ENCODE measurements around the gene VWA5B1. TPM values are rescaled to one million over a fixed set of nuclear protein-coding genes. Genes with fewer than 3 reads are reported as not detected.

The VWA5B1 gene
- total and polyA plus RNA-seq, 2 donors (not counting 3 experiments of a cell fraction or from before 2014, with no cell fraction given): not detected

GRCh38 chr1:20367116-20367585 lies 76.5 kb downstream of the VWA5B1 start:
- Histone ChIP-seq H3K4me2 (ENCODE audit: insufficient read depth, low read length) (no peak overlapping the region), H3K36me3 (ENCODE audit: control insufficient read depth in 2 of 2, extremely low read depth in 1 of 2, insufficient read depth in 2 of 2, low read length in 2 of 2) (no peaks in the 10 kb centered on the region), H4K20me1 (replicated peaks; ENCODE audit: control insufficient read depth, extremely low read depth, insufficient read depth, low read length) (peaks cover 3% of the 10 kb centered on the region), H2AFZ (ENCODE audit: low read depth, low read length) (no peak overlapping the region), H3K4me3 (replicated peaks in 1 of 3; ENCODE audit: insufficient read depth in 1 of 3, low read depth in 1 of 3, low read length in 3 of 3) (no peak overlapping the region), H3K79me2 (ENCODE audit: control insufficient read depth, insufficient read depth, low read length) (no peaks in the 10 kb centered on the region), H3K27ac (ENCODE audit: insufficient read depth, low read depth, low read length) (no peak overlapping the region), H3K9me3 (replicated peaks; ENCODE audit: control insufficient read depth, insufficient read depth, low read length) (no peaks in the 10 kb centered on the region), H3K9me1 (replicated peaks; ENCODE audit: control insufficient read depth, extremely low read depth, insufficient read depth, low read length) (no peaks in the 10 kb centered on the region), H3K27me3 (ENCODE audit: control insufficient read depth in 2 of 2, insufficient read depth in 2 of 2, low read length in 2 of 2) (peaks cover 30 to 34% of the 10 kb centered on the region in 2 experiments), H3K9ac (replicated peaks; ENCODE audit: extremely low read depth, insufficient read depth, low read length) (no peak overlapping the region), H3K4me1 (ENCODE audit: control insufficient read depth, extremely low read depth, insufficient read depth, low read length) (no peaks in the 10 kb centered on the region)
- ChIA-PET CTCF (interaction anchor here (0.7 kb wide), 1 partner anchor 67 kb away, joined by 3 read pairs; no protein-coding TSS in a partner anchor), POLR2A (no interaction called here)
- dilution Hi-C loops (cut with MboI; ENCODE audit: extremely low pct_ligation_motif_present, low sequenced_read_pairs): no loop called here
- DNase-seq (ENCODE audit: low read depth, low spot score) (peak; percentile 18), FAIRE-seq (peak; percentile 15)
- intact Hi-C loops (cut with micrococcal nuclease): no loop called here
- TF ChIP-seq CTCF (IDR thresholded peaks at IDR 0.05; ENCODE audit: extremely low read depth in 1 of 2, insufficient read depth in 1 of 2, low read depth in 1 of 2, low read length in 2 of 2) (peak; percentile 48 to 64), POLR2AphosphoS5 (IDR thresholded peaks at IDR 0.05; ENCODE audit: insufficient read depth, low read depth, low read length) (no peak)
- BruUV-seq (replicated peaks): no TSS peak

GRCh38 chr1:20367626-20368025 lies 77.0 kb downstream of the VWA5B1 start:
- no peaks in the 10 kb centered on the region for H3K9me1 ChIP-seq (replicated peaks; ENCODE audit: control insufficient read depth, extremely low read depth, insufficient read depth, low read length)
- no peaks in the 10 kb centered on the region for H3K9me3 ChIP-seq (replicated peaks; ENCODE audit: control insufficient read depth, insufficient read depth, low read length)
- BruUV-seq (replicated peaks): no TSS peak
- no peak overlapping the region for H3K4me2 ChIP-seq (ENCODE audit: insufficient read depth, low read length)
- FAIRE-seq (no peak), DNase-seq (ENCODE audit: low read depth, low spot score) (no peak)
- dilution Hi-C loops (cut with MboI; ENCODE audit: extremely low pct_ligation_motif_present, low sequenced_read_pairs) (no loop called here), intact Hi-C loops (cut with micrococcal nuclease) (no loop called here)
- H2AFZ ChIP-seq (ENCODE audit: low read depth, low read length): no peak overlapping the region
- H3K9ac ChIP-seq (replicated peaks; ENCODE audit: extremely low read depth, insufficient read depth, low read length): no peak overlapping the region
- no peaks in the 10 kb centered on the region for H3K79me2 ChIP-seq (ENCODE audit: control insufficient read depth, insufficient read depth, low read length)
- no peak for TF ChIP-seq POLR2AphosphoS5 (IDR thresholded peaks at IDR 0.05; ENCODE audit: insufficient read depth, low read depth, low read length)
- TF ChIP-seq POLR2A (IDR thresholded peaks at IDR 0.05; ENCODE audit: low read depth, low read length): no peak
- no peak for TF ChIP-seq CTCF (IDR thresholded peaks at IDR 0.05; ENCODE audit: extremely low read depth in 1 of 2, insufficient read depth in 1 of 2, low read depth in 1 of 2, low read length in 2 of 2)
- TF ChIP-seq JUN (IDR thresholded peaks at IDR 0.05; ENCODE audit: borderline replicate concordance, insufficient read depth, insufficient read length, low read depth): no peak
- no peak for TF ChIP-seq GATA2 (IDR thresholded peaks at IDR 0.05; ENCODE audit: insufficient read depth, insufficient read length, low read depth, low read length)
- TF ChIP-seq EZH2 (IDR thresholded peaks at IDR 0.05; ENCODE audit: borderline replicate concordance, low read depth, low read length, severe bottlenecking): no peak
- no peak overlapping the region for H3K27ac ChIP-seq (ENCODE audit: insufficient read depth, low read depth, low read length)
- H3K27me3 ChIP-seq (ENCODE audit: control insufficient read depth in 2 of 2, insufficient read depth in 2 of 2, low read length in 2 of 2): peaks cover 30 to 31% of the 10 kb centered on the region in 2 experiments
- H3K4me3 ChIP-seq (replicated peaks in 1 of 3; ENCODE audit: insufficient read depth in 1 of 3, low read depth in 1 of 3, low read length in 3 of 3): no peak overlapping the region
- ChIA-PET CTCF (interaction anchor here (0.7 kb wide), 1 partner anchor 66 kb away, joined by 3 read pairs; no protein-coding TSS in a partner anchor), POLR2A (interaction anchor here (0.7 kb wide), 1 partner anchor 254 kb away, joined by 4 read pairs; no protein-coding TSS in a partner anchor)
- no peaks in the 10 kb centered on the region for H3K36me3 ChIP-seq (ENCODE audit: control insufficient read depth in 2 of 2, extremely low read depth in 1 of 2, insufficient read depth in 2 of 2, low read length in 2 of 2)
- H4K20me1 ChIP-seq (replicated peaks; ENCODE audit: control insufficient read depth, extremely low read depth, insufficient read depth, low read length): peaks cover 3% of the 10 kb centered on the region
- no peaks in the 10 kb centered on the region for H3K4me1 ChIP-seq (ENCODE audit: control insufficient read depth, extremely low read depth, insufficient read depth, low read length)
